ENCODE data around the gene AEBP1.
A peak's percentile ranks its signal among the peaks of the same experiment; 100 is the strongest.

Gene AEBP1

DNA sequence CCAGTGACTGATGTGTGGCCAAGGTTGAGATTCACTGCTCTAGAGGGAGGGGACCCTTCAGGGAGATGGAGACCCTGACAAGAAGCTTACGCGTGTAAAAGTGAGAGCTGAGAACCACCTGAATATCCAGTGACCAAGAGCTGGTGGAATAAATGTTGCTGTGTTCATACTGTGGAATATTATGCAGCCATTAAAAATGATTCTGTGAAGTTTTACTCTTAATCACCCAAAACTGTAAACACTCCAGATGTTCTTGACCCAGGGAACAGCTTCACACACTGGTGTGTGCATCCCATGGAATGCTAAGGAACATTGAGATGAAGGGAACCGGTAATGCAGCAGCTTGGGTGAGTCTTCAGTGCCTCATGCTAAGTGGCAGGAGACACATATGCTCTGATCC is 17.5 kb upstream of the AEBP1 start:
- H3K4me1 ChIP-seq (ENCODE audit: control insufficient read depth, low read depth, low read length): no peaks in the 10 kb centered on the region
- H3K79me1 ChIP-seq (ENCODE audit: low read length): no peaks in the 10 kb centered on the region

DNA sequence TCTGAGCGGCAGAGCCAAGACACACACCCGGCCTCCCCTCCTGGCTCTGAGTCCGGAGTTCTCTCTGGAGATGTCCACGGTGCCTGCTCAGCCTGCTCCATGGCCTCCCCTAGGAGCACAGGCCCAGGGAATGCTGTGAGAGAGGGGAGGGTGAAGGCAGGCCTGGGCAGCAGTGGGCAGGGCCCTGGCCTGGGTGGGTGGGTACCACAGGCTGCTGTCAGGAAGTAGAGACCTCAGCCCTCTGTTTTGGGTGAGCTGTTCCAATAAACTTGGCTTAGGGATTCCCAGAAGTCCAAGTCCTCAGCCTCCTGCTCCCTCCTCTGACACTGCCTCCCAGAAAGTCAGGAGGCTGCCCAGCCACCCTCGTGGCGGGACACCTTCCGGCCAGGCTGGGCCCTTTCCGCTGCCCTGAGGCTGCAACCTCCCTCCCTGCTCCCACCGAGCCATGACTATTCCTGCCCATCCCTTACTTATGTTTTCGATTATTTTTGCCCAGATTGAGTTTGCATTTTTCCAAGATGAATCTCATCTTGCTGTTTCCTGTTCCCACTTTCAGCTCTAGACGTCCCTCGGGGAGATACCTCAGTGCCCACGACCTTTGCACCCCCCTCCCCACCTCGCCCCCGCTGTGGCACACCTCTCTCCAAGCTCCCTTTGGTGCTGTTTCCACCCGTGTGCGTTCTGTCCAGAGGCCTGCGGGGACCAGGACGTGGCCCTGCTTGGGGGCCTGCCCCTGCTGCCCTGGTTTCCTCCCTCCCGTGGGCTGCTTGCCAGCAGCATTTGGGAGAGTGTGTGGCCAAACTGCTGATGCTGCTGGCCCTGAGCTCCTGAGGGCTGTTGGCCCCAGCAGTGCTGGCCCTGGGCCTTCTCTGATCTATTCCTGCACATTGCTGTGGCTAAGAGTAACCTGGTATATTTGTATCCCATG is 16.0 kb upstream of the AEBP1 start:
- H3K23ac ChIP-seq (ENCODE audit: low read length): no peak overlapping the region
- WGBS (ENCODE audit: extremely low coverage, insufficient coverage, low lambda C conversion rate): no CpG with 5 or more reads among the region's 20 CpGs
- no peaks in the 10 kb centered on the region for H3K79me2 ChIP-seq (ENCODE audit: control insufficient read depth, insufficient read depth, low read length)
- no peaks in the 10 kb centered on the region for H3K4me1 ChIP-seq (ENCODE audit: control insufficient read depth, low read depth, low read length)
- H2BK15ac ChIP-seq (replicated peaks; ENCODE audit: low read depth): no peak overlapping the region
- no peak overlapping the region for H3K4me3 ChIP-seq (ENCODE audit: low read length)
- H3K36me3 ChIP-seq (ENCODE audit: control insufficient read depth, insufficient read depth, low read length): no peaks in the 10 kb centered on the region
- peak overlapping the region; percentile 11 for H3K56ac ChIP-seq (ENCODE audit: low read length)
- no peaks in the 10 kb centered on the region for H3K79me1 ChIP-seq (ENCODE audit: low read length)
- H2AK5ac ChIP-seq (ENCODE audit: low read length): no peak overlapping the region
- no peak overlapping the region for H2BK120ac ChIP-seq (ENCODE audit: low read depth, low read length)
- no peak overlapping the region for H3K4me2 ChIP-seq (ENCODE audit: low read length)
- no peak overlapping the region for H3K18ac ChIP-seq (ENCODE audit: low read length)
- H3K27me3 ChIP-seq (ENCODE audit: insufficient read depth, low read length, poor library complexity): no peaks in the 10 kb centered on the region
- DNase-seq: no peak
- H3K9ac ChIP-seq (ENCODE audit: low read length): no peak overlapping the region
- H3K27ac ChIP-seq (ENCODE audit: low read depth, low read length): no peak overlapping the region
- H3K4ac ChIP-seq (ENCODE audit: low read depth, low read length): no peak overlapping the region
- H4K5ac ChIP-seq (ENCODE audit: low read length): no peak overlapping the region
- H2BK5ac ChIP-seq (ENCODE audit: low read length): no peak overlapping the region
- no peak overlapping the region for H4K8ac ChIP-seq (ENCODE audit: low read depth, low read length)

More for the DNA sequence above, 17.5 kb upstream of the AEBP1 start:
- Histone ChIP-seq H2BK5ac (ENCODE audit: low read length) (no peak overlapping the region), H3K4me3 (ENCODE audit: low read length) (no peak overlapping the region), H3K18ac (ENCODE audit: low read length) (no peak overlapping the region), H2BK120ac (ENCODE audit: low read depth, low read length) (no peak overlapping the region), H3K9ac (ENCODE audit: low read length) (no peak overlapping the region), H3K27ac (ENCODE audit: low read depth, low read length) (no peak overlapping the region), H3K56ac (ENCODE audit: low read length) (no peak overlapping the region), H3K79me2 (ENCODE audit: control insufficient read depth, insufficient read depth, low read length) (no peaks in the 10 kb centered on the region), H4K5ac (ENCODE audit: low read length) (no peak overlapping the region), H3K27me3 (ENCODE audit: insufficient read depth, low read length, poor library complexity) (no peaks in the 10 kb centered on the region), H3K23ac (ENCODE audit: low read length) (no peak overlapping the region), H3K36me3 (ENCODE audit: control insufficient read depth, insufficient read depth, low read length) (no peaks in the 10 kb centered on the region), H3K4ac (ENCODE audit: low read depth, low read length) (no peak overlapping the region), H4K8ac (ENCODE audit: low read depth, low read length) (no peak overlapping the region), H2AK5ac (ENCODE audit: low read length) (no peak overlapping the region), H3K4me2 (ENCODE audit: low read length) (no peak overlapping the region), H2BK15ac (replicated peaks; ENCODE audit: low read depth) (no peak overlapping the region)
- no CpG with 5 or more reads among the region's 3 CpGs for WGBS (ENCODE audit: extremely low coverage, insufficient coverage, low lambda C conversion rate)
- DNase-seq: no peak

DNA sequence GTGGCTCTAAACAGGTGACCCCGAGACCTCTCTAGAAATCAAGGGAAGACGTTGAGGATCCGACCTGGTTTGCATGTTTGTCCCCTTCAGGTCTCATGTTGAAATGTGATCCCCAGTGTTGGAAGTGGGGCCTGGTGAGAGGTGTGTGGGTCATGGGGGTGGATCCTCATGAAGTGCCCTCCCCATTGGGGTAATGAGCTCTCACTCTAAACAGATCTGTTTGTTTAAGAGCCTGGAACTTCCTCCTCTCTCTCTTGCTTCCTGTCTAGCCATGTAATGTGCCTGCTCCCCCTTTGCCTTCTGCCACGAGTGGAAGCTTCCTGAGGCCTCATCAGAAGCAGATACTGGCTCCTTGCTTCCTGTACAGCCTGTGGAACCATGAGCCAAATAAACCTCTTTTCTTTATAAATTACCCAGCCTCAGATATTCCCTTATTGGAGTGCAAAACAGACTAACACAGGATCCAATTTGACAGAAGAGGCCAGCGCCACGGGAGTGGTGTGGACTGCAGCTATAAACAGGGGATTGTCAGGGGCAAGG is 11.0 kb upstream of the AEBP1 start:
- no peak overlapping the region for H3K23ac ChIP-seq (ENCODE audit: low read length)
- no peak overlapping the region for H2AK5ac ChIP-seq (ENCODE audit: low read length)
- H4K5ac ChIP-seq (ENCODE audit: low read length): no peak overlapping the region
- H3K4me2 ChIP-seq (ENCODE audit: low read length): no peak overlapping the region
- H3K4me3 ChIP-seq (ENCODE audit: low read length): no peak overlapping the region
- no peak overlapping the region for H2BK120ac ChIP-seq (ENCODE audit: low read depth, low read length)
- no peak overlapping the region for H3K4ac ChIP-seq (ENCODE audit: low read depth, low read length)
- no peaks in the 10 kb centered on the region for H3K27me3 ChIP-seq (ENCODE audit: insufficient read depth, low read length, poor library complexity)
- no peaks in the 10 kb centered on the region for H3K79me1 ChIP-seq (ENCODE audit: low read length)
- H3K27ac ChIP-seq (ENCODE audit: low read depth, low read length): no peak overlapping the region
- H3K36me3 ChIP-seq (ENCODE audit: control insufficient read depth, insufficient read depth, low read length): no peaks in the 10 kb centered on the region
- H3K56ac ChIP-seq (ENCODE audit: low read length): no peak overlapping the region
- H3K4me1 ChIP-seq (ENCODE audit: control insufficient read depth, low read depth, low read length): no peaks in the 10 kb centered on the region
- H2BK5ac ChIP-seq (ENCODE audit: low read length): no peak overlapping the region
- DNase-seq: no peak
- WGBS (ENCODE audit: extremely low coverage, insufficient coverage, low lambda C conversion rate): no CpG with 5 or more reads among the region's 6 CpGs
- H3K18ac ChIP-seq (ENCODE audit: low read length): no peak overlapping the region
- H4K8ac ChIP-seq (ENCODE audit: low read depth, low read length): no peak overlapping the region
- no peak overlapping the region for H3K9ac ChIP-seq (ENCODE audit: low read length)
- H2BK15ac ChIP-seq (replicated peaks; ENCODE audit: low read depth): no peak overlapping the region
- H3K79me2 ChIP-seq (ENCODE audit: control insufficient read depth, insufficient read depth, low read length): no peaks in the 10 kb centered on the region

DNA sequence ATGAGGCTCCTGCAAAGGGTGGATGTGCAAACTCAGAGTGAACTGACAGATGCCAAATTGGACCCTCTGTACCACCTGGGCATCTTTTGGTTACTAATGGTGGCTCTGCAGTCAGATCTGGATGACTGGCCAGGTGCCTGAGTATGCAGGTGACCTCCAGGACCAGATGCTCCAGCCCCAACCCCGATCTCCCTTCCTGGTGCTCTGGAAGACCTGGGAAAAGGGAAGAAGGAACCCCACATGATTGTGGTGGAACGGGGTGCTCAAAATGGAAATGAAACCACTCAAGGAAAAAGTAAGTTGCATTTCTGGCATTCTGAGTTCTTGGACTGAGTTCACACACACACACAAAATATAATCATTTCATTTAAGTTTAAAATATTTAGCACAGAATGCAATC is 9.8 kb upstream of the AEBP1 start:
- Histone ChIP-seq H3K79me2 (ENCODE audit: control insufficient read depth, insufficient read depth, low read length) (no peaks in the 10 kb centered on the region), H4K5ac (ENCODE audit: low read length) (no peak overlapping the region), H3K4me3 (ENCODE audit: low read length) (no peak overlapping the region), H2BK15ac (replicated peaks; ENCODE audit: low read depth) (no peak overlapping the region), H2BK120ac (ENCODE audit: low read depth, low read length) (no peak overlapping the region), H3K56ac (ENCODE audit: low read length) (no peak overlapping the region), H3K4ac (ENCODE audit: low read depth, low read length) (no peak overlapping the region), H2AK5ac (ENCODE audit: low read length) (no peak overlapping the region), H3K4me2 (ENCODE audit: low read length) (no peak overlapping the region), H3K23ac (ENCODE audit: low read length) (no peak overlapping the region), H3K79me1 (ENCODE audit: low read length) (no peaks in the 10 kb centered on the region), H3K9ac (ENCODE audit: low read length) (no peak overlapping the region), H3K4me1 (ENCODE audit: control insufficient read depth, low read depth, low read length) (no peaks in the 10 kb centered on the region), H2BK5ac (ENCODE audit: low read length) (no peak overlapping the region), H3K27me3 (ENCODE audit: insufficient read depth, low read length, poor library complexity) (no peaks in the 10 kb centered on the region), H4K8ac (ENCODE audit: low read depth, low read length) (no peak overlapping the region), H3K27ac (ENCODE audit: low read depth, low read length) (no peak overlapping the region), H3K36me3 (ENCODE audit: control insufficient read depth, insufficient read depth, low read length) (no peaks in the 10 kb centered on the region), H3K18ac (ENCODE audit: low read length) (no peak overlapping the region)
- WGBS (ENCODE audit: extremely low coverage, insufficient coverage, low lambda C conversion rate): no CpG with 5 or more reads among the region's 2 CpGs
- DNase-seq: no peak

DNA sequence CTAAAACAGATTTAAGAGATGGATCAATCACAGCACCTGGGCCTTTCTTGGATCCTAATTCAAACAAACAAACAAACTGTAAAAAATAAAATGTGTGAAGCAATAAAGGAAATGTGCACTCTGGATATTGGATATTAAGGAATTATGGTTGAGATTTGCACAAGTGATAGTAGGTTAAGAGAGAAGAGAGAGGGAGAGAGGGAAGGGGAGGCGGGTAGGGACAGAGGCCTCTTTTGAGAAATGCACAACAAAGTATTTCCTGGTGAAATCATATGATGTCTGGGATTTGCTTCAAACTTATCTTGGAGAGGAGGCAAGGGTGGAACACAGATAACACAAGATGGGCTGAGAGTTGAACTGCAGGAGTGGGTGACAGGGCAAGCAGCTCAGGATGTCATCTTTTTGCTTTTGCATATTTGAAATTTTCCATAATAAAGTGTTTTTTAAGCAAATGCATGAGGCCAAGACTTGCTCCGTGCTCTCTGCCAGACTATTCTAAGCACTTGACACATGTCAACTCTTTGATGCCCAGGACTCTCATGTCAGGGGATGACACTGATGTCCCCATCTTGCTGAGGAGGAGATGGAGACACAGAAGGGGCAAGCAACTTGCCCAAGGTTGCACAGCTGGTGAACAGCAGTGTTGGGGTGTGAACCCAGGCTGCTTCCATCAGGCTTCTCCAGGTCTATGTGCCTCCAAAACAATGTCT is 9.1 kb upstream of the AEBP1 start:
- no peaks in the 10 kb centered on the region for H3K79me2 ChIP-seq (ENCODE audit: control insufficient read depth, insufficient read depth, low read length)
- no peak for DNase-seq
- H4K8ac ChIP-seq (ENCODE audit: low read depth, low read length): no peak overlapping the region
- no peak overlapping the region for H3K4ac ChIP-seq (ENCODE audit: low read depth, low read length)
- no peak overlapping the region for H3K56ac ChIP-seq (ENCODE audit: low read length)
- no peak overlapping the region for H3K23ac ChIP-seq (ENCODE audit: low read length)
- no peak overlapping the region for H2AK5ac ChIP-seq (ENCODE audit: low read length)
- no peak overlapping the region for H3K27ac ChIP-seq (ENCODE audit: low read depth, low read length)
- H2BK120ac ChIP-seq (ENCODE audit: low read depth, low read length): no peak overlapping the region
- H3K4me1 ChIP-seq (ENCODE audit: control insufficient read depth, low read depth, low read length): no peaks in the 10 kb centered on the region
- no peaks in the 10 kb centered on the region for H3K36me3 ChIP-seq (ENCODE audit: control insufficient read depth, insufficient read depth, low read length)
- H3K4me3 ChIP-seq (ENCODE audit: low read length): no peak overlapping the region
- H3K9ac ChIP-seq (ENCODE audit: low read length): no peak overlapping the region
- H2BK15ac ChIP-seq (replicated peaks; ENCODE audit: low read depth): no peak overlapping the region
- no peaks in the 10 kb centered on the region for H3K79me1 ChIP-seq (ENCODE audit: low read length)
- no peak overlapping the region for H3K18ac ChIP-seq (ENCODE audit: low read length)
- no peak overlapping the region for H3K4me2 ChIP-seq (ENCODE audit: low read length)
- H4K5ac ChIP-seq (ENCODE audit: low read length): no peak overlapping the region
- H2BK5ac ChIP-seq (ENCODE audit: low read length): no peak overlapping the region
- no peaks in the 10 kb centered on the region for H3K27me3 ChIP-seq (ENCODE audit: insufficient read depth, low read length, poor library complexity)
- WGBS (ENCODE audit: extremely low coverage, insufficient coverage, low lambda C conversion rate): no CpG with 5 or more reads among the region's 2 CpGs

All from mesendoderm (in vitro differentiated cells).